GM19025 (cell line): Measurements from ENCODE around the gene ZBTB16.

Source experiments
- ATAC-seq: cut with Tn5 transposase; IDR thresholded peaks from one replicate; pipeline ENCODE4 v1.9.1; 2021; ENCODE audit warnings: mild to moderate bottlenecking, low read depth, moderate library complexity; ENCODE audit not compliant: unreplicated experiment

The ZBTB16 gene, protein sequence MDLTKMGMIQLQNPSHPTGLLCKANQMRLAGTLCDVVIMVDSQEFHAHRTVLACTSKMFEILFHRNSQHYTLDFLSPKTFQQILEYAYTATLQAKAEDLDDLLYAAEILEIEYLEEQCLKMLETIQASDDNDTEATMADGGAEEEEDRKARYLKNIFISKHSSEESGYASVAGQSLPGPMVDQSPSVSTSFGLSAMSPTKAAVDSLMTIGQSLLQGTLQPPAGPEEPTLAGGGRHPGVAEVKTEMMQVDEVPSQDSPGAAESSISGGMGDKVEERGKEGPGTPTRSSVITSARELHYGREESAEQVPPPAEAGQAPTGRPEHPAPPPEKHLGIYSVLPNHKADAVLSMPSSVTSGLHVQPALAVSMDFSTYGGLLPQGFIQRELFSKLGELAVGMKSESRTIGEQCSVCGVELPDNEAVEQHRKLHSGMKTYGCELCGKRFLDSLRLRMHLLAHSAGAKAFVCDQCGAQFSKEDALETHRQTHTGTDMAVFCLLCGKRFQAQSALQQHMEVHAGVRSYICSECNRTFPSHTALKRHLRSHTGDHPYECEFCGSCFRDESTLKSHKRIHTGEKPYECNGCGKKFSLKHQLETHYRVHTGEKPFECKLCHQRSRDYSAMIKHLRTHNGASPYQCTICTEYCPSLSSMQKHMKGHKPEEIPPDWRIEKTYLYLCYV

DNA sequence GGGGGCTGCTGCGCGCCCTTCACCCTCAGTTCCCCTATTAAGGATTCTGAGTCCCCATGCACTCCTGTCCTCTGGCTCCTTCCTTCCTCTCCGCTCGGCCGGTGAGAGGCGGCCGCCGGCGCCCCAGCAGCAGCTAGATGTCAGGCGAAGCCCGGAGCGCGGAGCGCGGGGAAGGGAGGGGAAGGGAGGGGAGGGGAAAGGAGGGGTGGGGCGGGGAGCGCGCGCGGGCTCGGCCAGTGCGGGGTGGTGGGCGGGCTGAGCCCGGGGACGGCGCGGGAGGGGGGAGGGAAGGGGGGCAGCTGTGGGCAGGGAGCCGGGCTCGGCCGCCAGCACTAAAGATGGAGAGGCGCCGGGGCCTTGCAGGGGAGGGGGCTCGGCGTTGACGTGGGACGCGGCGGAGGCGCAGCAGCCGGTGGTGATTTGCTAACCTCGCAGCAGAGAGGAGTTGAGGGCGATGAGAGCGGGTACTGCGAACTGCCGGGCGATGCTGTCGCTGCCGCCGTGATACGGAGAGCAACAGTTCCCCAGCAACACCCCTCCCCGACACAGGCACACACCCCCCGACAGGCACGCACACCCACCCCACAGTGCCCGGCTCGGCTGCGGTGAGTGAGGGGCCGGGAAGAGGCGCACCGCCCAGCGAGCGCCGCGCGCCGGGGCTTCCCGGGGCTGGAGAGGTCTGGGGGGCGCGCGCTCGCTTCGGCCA lies at the start of gene ZBTB16:
TSS of gene ZBTB16 (plus strand) at position 434 of the 706 bp plus-strand sequence. CDS start 3,590 bp downstream, outside the sequence.
- ATAC-seq, result no peak

GRCh38 chr11:114010931-114011330 lies 48.6 kb upstream of the ZBTB16 start:
- no peak for ATAC-seq

DNA sequence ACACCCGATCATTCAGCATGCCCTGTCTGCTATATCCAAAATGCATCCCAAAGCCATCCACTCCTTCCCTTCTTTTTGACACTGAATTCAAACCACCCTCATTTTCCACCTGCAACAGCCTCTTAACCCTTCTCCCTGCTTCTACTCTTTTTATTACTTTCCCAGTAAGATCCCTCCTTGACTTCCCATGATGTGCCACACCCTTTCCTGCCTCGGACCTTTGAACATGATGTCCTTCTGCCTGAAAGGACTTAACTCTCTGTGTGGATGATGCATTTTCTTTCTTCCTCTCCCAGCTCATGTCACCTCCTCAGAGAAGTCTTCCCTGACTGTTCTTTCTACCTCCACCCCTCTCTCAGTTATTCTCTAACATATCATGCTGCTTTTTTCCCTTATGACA lies 48.1 kb upstream of the ZBTB16 start:
- ATAC-seq, result no peak

DNA sequence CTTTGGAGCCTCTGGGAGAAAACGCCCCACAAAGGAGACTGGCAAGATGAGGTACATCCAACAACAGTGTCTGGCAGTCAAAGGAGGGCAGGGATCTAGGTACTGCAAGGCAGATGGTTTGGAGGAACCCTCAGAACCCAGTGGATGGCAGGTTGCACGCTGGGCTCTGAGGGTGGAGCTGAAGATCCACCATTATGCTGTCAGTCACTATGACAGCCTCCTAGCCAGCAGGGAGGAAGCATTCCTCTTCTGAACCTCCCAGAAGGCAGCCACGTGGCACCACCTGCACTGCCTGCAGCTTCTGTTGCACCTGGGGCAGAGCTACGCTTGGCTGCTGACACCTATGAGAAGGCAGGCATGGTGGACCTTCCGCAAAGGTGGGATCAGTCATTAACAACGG lies 44.4 kb upstream of the ZBTB16 start:
- ATAC-seq, result no peak

DNA sequence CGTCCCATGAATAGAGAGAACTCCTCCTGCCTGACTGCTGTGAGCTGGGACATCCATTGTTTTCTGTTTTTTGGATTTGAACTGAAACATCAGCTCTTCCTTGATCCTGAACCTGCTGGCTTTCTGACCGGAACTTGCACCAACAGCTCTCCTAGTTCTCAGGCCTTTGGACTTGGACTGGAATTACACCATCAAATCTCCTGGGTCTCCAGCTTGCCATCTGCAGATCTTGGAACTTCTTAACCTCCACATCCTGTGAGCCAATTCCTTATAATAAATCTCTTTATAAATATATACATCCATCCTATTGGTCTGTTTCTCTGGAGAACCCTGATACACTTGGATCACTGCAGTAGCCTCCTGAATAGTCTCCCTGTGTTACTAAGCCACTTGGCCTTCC lies 42.5 kb upstream of the ZBTB16 start:
- no peak for ATAC-seq

- ATAC-seq, result no peak
Measured at GRCh38 chr11:114017723-114018122, 41.8 kb upstream of the ZBTB16 start.

DNA sequence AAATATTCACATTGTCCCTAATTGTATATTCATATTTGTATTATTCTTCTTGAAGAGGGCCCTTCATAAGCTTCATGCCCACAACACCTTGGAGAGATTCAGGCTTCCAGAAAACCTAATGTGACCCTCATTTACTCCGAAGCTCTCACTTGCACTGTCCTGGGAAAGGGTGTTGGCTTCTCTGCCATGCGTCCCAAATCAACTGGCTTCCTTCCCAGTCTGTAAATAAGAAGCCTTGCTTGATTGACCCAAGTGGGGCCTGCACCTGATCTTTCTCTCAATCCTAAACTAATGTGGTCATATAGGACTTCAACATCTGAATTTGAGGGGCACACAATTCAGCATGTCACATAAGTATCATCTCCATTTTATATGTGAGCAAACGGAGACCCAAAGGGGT lies 40.5 kb upstream of the ZBTB16 start:
- no peak for ATAC-seq

- no peak for ATAC-seq
Measured at GRCh38 chr11:114019574-114019973, 39.9 kb upstream of the ZBTB16 start.

GRCh38 chr11:114025329-114025907 lies 34.1 kb upstream of the ZBTB16 start:
- ATAC-seq, result no peak

- no peak for ATAC-seq
Measured at GRCh38 chr11:114026355-114026754, 33.2 kb upstream of the ZBTB16 start.

DNA sequence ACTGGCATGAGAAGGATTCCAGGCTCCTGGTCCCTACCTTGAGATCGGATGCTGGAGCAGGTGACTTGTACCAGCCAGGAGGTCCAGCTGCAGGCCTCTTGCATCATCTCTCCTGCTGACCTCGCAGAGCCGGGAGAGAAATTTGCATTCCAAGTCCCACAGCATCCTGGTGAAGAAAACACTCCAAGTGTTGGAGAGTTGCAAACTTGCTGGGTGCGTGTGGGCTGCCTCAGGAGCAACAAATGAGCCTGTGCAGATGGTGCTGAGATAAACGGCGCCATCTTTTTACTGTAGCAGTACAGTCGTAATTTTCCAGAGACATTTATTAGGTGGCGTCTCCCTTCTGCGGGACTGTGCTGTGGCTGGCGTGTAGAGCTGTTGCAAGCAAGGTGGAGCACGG lies 32.1 kb upstream of the ZBTB16 start:
- ATAC-seq, result no peak

GRCh38 chr11:114027926-114028325 lies 31.6 kb upstream of the ZBTB16 start:
- ATAC-seq, result no peak

DNA sequence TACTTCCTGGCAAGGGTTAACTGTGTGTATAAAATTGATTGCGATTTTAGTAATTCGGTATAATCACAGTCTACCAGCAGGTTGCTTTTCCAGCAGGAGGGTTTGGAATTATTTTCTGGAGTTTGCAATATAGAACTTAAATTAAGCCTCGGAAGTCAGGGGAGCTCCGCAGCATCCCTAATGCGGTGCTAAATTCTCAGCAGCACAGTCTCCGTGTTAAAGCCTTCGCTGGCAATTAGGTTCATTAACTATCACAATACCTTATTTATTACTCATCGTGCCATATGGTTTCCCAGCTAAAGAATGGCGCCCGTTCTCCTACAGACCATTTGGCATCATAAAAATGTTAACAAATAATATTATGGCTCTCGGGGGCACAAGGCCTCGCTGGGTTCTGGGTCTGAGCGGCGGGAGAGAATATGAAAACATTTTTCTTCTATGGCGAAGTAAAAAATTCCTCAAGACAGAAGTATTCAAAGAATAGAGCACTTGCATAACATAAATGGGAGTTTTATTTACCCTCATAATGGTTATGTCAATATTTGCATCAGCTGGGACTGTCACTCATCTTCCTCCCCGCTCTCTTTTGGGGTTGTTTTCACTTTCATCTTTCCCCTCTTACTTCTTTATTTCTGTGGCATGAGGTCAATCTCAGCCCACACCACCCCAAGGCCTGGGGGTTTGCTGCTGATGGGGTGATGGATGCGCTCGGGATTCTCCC lies 28.1 kb upstream of the ZBTB16 start:
- ATAC-seq, result no peak

DNA sequence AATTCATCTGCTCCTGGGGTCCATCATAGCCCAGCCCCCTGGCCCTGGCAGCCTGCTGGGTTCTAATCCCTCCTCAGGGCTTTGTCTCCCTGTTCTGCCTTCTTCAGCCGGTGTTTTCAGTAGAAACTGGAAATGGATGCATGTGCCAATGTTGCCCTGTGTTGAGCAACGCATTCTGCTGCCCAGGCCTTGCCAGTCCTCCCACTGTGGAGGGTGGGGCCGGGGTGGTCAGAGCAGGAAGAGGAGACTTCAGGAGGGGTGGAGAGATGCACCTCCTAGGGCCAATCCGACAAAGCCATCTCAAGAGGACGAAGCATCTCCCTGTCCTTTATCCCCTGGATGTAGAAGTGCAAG lies 27.6 kb upstream of the ZBTB16 start:
- ATAC-seq, result no peak

DNA sequence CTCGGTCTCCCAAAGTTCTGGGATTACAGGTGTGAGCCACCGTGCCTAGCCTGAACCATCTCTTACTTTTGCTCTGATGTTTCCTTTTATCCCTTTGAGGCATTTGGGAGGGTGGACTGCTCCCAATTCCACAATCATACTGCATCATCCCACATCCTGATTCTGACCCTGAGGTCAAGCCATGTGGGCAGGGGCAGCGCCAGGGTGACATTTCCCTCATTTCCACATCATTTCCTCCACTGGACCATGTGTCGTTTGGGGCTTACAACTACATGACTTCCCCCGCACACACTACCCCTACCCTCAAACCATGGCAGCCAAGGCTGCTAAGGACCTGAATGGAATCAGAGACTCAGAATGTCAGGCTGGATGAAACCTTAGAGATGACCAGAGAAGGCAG lies 26.4 kb upstream of the ZBTB16 start:
- no peak for ATAC-seq

DNA sequence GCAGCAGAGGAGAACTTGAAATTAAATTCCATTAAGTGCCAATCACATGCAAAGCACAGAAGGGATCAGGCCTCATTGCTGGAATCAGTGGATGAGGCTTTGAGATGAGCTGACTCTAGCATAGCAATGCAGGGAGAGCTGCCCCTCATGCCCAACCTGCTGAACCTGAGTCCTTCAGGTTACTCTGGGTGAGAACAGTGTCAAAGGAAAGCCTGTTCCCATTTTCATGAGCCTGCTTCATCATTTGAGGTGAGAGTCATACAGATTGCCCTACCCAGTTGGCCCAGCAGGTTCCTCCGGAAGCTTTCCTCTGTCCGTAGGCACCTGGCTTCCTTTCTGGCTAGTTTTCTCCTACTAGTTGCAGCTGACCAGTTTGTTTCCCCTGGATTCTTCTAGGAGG lies 25.9 kb upstream of the ZBTB16 start:
- ATAC-seq, result no peak

GRCh38 chr11:114034956-114035355 lies 24.6 kb upstream of the ZBTB16 start:
- no peak for ATAC-seq

DNA sequence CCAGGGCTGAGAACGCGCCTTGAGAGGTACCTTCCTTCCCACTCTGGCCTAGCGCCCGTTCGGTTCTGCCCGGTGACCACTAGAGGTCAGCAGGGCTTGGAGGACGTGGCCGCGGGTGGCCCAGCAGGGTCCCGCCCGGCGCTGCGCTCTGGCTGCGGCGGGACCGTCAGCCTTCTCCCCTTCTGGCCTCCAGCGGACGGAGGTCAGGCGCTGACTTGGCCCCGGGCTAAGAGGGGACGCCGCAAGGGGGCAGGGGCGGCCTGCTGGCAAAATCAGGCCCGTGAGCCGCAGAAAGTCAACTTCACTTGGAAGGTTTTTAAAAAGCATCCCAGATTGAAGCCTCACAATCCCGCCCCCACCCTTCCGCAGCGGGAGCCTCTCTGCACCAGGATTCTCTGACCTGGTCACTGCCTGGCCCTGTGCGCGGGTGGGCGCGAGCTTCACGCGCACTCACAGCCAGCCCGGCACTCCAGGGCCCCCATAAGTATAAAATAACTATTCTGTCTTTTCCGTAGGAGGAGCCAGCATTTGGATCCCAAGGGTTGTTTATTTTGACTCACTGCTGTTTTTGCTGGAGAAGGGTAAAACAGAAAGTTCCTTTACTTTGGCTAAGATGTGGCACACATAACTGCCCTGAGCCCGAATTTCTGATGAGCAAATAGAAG lies 23.2 kb upstream of the ZBTB16 start:
- ATAC-seq, result no peak

DNA sequence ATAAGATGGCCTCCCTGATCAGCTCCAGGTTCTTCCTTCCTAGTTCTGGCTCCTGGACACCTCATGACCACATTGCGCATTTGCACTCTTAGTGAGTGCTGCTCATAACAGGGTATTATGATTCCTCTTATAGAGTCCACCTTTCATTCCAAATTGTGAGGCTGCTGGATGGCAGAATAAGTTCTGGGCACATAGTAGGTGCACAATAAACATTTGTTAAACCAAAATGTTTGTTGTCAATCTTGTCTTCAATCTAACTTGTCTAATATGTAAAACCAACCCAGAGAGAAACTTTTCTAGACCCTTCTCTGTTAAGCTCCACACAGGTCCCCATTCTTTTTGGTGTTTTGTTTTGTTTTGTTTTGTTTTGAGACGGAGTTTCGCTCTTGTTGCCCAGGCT lies 22.6 kb upstream of the ZBTB16 start:
- ATAC-seq, result no peak

DNA sequence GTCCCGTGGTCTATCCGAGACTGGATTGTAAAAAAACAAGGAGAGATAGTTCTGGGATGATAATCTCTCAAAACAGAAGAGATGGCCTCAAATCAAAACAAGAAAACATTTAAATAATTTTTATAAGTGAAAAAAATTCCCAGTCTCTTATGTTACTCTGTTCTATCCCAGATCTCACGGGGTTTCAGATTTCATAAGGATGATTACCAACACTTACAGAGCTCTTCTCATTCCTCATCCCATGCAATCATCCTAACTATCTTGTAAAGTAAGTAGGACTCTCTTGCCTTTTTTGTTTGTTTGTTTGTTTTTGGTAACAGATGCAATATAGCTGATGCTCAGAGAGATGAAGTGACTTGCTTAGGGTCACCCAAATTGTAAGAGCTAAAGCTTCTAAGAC lies 20.0 kb upstream of the ZBTB16 start:
- ATAC-seq, result no peak
